Spleen (tissue), 7 donors: Measurements from ENCODE around the gene VPS9D1.

Source experiments
- CTCF ChIP-seq, 11 experiments: fragments of 200-600 bp in 7 of 11; fragments of 450-650 bp in 4 of 11; sonication (generic) in 4 of 11; IDR thresholded peaks in 8 of 11; conservative IDR thresholded peaks in 3 of 11; 1 replicate in 7 of 11; 2 replicates in 4 of 11; pipeline versions ENCODE4 v1.4.0 to v1.8.0; 2016 to 2021; ENCODE audit warnings: antibody characterized with exemption in 11 of 11, inconsistent platforms in 4 of 11, mild to moderate bottlenecking in 1 of 11
- POLR2A ChIP-seq, 3 donors: fragments of 450-650 bp; IDR thresholded peaks; one replicate each; pipeline ENCODE4 v1.5.1; 2017; ENCODE audit warnings: antibody characterized with exemption in 3 of 3, mild to moderate bottlenecking in 1 of 3
- donor health status: DM: no; HTN: no; CAD: no; lungs with moderate emphysema.
- donor health status: DM: no; HTN: no; CAD: no.
- donor health status: DM: no; HTN: no; CAD: no.

- TF ChIP-seq CTCF (IDR thresholded peaks at IDR 0.05 in 8 of 11, conservative IDR thresholded peaks at IDR 0.05 in 3 of 11) (no peak), POLR2A (IDR thresholded peaks at IDR 0.05) (no peak)
Measured at GRCh38 chr16:89708481-89708931, 12.2 kb downstream of the VPS9D1 start.
